SW 1271 (cell line): Measurements from ENCODE around the gene NES.
A peak's percentile ranks its signal among the peaks of the same experiment; 100 is the strongest.

Experiments
- DNase-seq, 2 experiments: peaks; one replicate each; lab custom pipeline; 2025; lab: John Stamatoyannopoulos, UW

The NES gene

GRCh38 chr1:156704930-156705320, 27.7 kb upstream of the NES start:
- DNase-seq, result no peak

GRCh38 chr1:156704166-156704711, 27.0 kb upstream of the NES start:
- no peak for DNase-seq

- DNase-seq, result no peak
Observed at GRCh38 chr1:156703741-156704140, 26.5 kb upstream of the NES start.

GRCh38 chr1:156703336-156703735, 26.1 kb upstream of the NES start:
- DNase-seq, result no peak

- no peak for DNase-seq
Observed at GRCh38 chr1:156700736-156701531, 23.7 kb upstream of the NES start.

GRCh38 chr1:156698995-156699394, 21.8 kb upstream of the NES start:
- DNase-seq, result no peak

GRCh38 chr1:156697481-156697880, 20.3 kb upstream of the NES start:
- DNase-seq, result no peak

GRCh38 chr1:156696755-156697154, 19.5 kb upstream of the NES start:
- no peak for DNase-seq

GRCh38 chr1:156694690-156694962, 17.4 kb upstream of the NES start:
- no peak for DNase-seq

- no peak for DNase-seq
Observed at GRCh38 chr1:156693848-156694689, 16.9 kb upstream of the NES start.

GRCh38 chr1:156692925-156693847, 16.0 kb upstream of the NES start:
- DNase-seq, result no peak

- no peak for DNase-seq
Observed at GRCh38 chr1:156692441-156692924, 15.3 kb upstream of the NES start.

- DNase-seq, result no peak
Observed at GRCh38 chr1:156691665-156692440, 14.6 kb upstream of the NES start.

- DNase-seq, result no peak
Observed at GRCh38 chr1:156691191-156691590, 14.0 kb upstream of the NES start.

- no peak for DNase-seq
Observed at GRCh38 chr1:156690675-156691036, 13.4 kb upstream of the NES start.

- DNase-seq, result no peak
Observed at GRCh38 chr1:156689953-156690674, 12.9 kb upstream of the NES start.

GRCh38 chr1:156689035-156689952, 12.1 kb upstream of the NES start:
- DNase-seq, result peak; percentile 32 to 52

GRCh38 chr1:156684227-156684782, 7.1 kb upstream of the NES start:
- DNase-seq, result no peak
